HTERT RPE-1 (cell line): ENCODE results near the gene OR2A7.
"Not testable (repeated sequence)": the region's sequence is repeated elsewhere in the genome, so short reads cannot be mapped to it uniquely, and the experiment has no call there.

Experiments used
- in situ Hi-C: fragments of 300-500 bp; cut with MboI; formaldehyde crosslinking; loops from 4 replicates; pipeline ENCODE4 v1.14.3; 2020; ENCODE audit warnings: low sequenced_read_pairs

Gene OR2A7

GRCh38 chr7:144264692-144265091 is at the start of gene OR2A7:
TSS of gene OR2A7 (minus strand) at chr7:144264792. CDS start at chr7:144259628, 5,164 bp downstream.
- in situ Hi-C loops = not testable (repeated sequence)

GRCh38 chr7:144311872-144312469 is 47.4 kb upstream of the OR2A7 start, which contains the start of gene OR2A1:
TSS of gene OR2A1 (plus strand) at chr7:144312419. CDS start at chr7:144318125, 5,706 bp downstream.
- in situ Hi-C loops = not testable (repeated sequence)

GRCh38 chr7:144311218-144311617 is 46.6 kb upstream of the OR2A7 start:
- in situ Hi-C loops = not testable (repeated sequence)

GRCh38 chr7:144309702-144310101 is 45.1 kb upstream of the OR2A7 start:
- in situ Hi-C loops = not testable (repeated sequence)

GRCh38 chr7:144305156-144305555 is 40.6 kb upstream of the OR2A7 start:
- in situ Hi-C loops = not testable (repeated sequence)

GRCh38 chr7:144303607-144304006 is 39.0 kb upstream of the OR2A7 start:
- in situ Hi-C loops = not testable (repeated sequence)

GRCh38 chr7:144302578-144303303 is 38.1 kb upstream of the OR2A7 start:
- in situ Hi-C loops = not testable (repeated sequence)

- in situ Hi-C loops = not testable (repeated sequence)
Measured at GRCh38 chr7:144293794-144294499, 29.4 kb upstream of the OR2A7 start.

GRCh38 chr7:144292384-144293161 is 28.0 kb upstream of the OR2A7 start:
- in situ Hi-C loops = not testable (repeated sequence)

- in situ Hi-C loops = not testable (repeated sequence)
Measured at GRCh38 chr7:144291607-144292006, 27.0 kb upstream of the OR2A7 start.

GRCh38 chr7:144287171-144287784 is 22.7 kb upstream of the OR2A7 start:
- in situ Hi-C loops = not testable (repeated sequence)

- in situ Hi-C loops = not testable (repeated sequence)
Measured at GRCh38 chr7:144283716-144284115, 19.1 kb upstream of the OR2A7 start.

- in situ Hi-C loops = not testable (repeated sequence)
Measured at GRCh38 chr7:144282490-144282889, 17.9 kb upstream of the OR2A7 start.

- in situ Hi-C loops = not testable (repeated sequence)
Measured at GRCh38 chr7:144281981-144282380, 17.4 kb upstream of the OR2A7 start.

- in situ Hi-C loops = not testable (repeated sequence)
Measured at GRCh38 chr7:144280010-144280409, 15.4 kb upstream of the OR2A7 start.

GRCh38 chr7:144275281-144275680 is 10.7 kb upstream of the OR2A7 start:
- in situ Hi-C loops = not testable (repeated sequence)

- in situ Hi-C loops = not testable (repeated sequence)
Measured at GRCh38 chr7:144269188-144269587, 4.6 kb upstream of the OR2A7 start, which contains the start of gene CTAGE8. TSS of gene CTAGE8 (minus strand) at chr7:144269288. CDS start at chr7:144269250, 38 bp downstream.

- in situ Hi-C loops = not testable (repeated sequence)
Measured at GRCh38 chr7:144262128-144262527, 2.5 kb downstream of the OR2A7 start.

GRCh38 chr7:144259067-144259466 is 5.5 kb downstream of the OR2A7 start:
- in situ Hi-C loops = not testable (repeated sequence)

GRCh38 chr7:144256112-144256511 is 8.5 kb downstream of the OR2A7 start:
- in situ Hi-C loops = no loop called here
